ENCODE data around the gene CEL. TPM values are rescaled to one million over a fixed set of nuclear protein-coding genes. Genes with fewer than 3 reads are reported as not detected.
"Not testable (repeated sequence)": the region's sequence is repeated elsewhere in the genome, so short reads cannot be mapped to it uniquely, and the experiment has no call there.

Gene CEL
- total and polyA plus RNA-seq, 2 donors (not counting 3 experiments of a cell fraction or from before 2014, with no cell fraction given): 0.92 to 1.1 TPM

GRCh38 chr9:133067813-133068212 is 6.0 kb downstream of the CEL start:
- CTCF ChIA-PET: interaction anchor here (1.1 to 2.3 kb wide), 2 partner anchors 76 to 81 kb away, joined by 3 to 11 read pairs; no protein-coding TSS in a partner anchor
- dilution Hi-C loops (cut with MboI; ENCODE audit: extremely low pct_ligation_motif_present, low sequenced_read_pairs) (no loop called here), intact Hi-C loops (cut with micrococcal nuclease) (no loop called here)
- no peaks in the 10 kb centered on the region for H3K9me3 ChIP-seq (replicated peaks; ENCODE audit: control insufficient read depth, insufficient read depth, low read length)
- H3K27ac ChIP-seq (ENCODE audit: insufficient read depth, low read depth, low read length): no peak overlapping the region
- BruUV-seq (replicated peaks): no TSS peak
- no peak overlapping the region for H3K4me3 ChIP-seq (replicated peaks in 1 of 3; ENCODE audit: insufficient read depth in 1 of 3, low read depth in 1 of 3, low read length in 3 of 3)
- no peak overlapping the region for H3K9ac ChIP-seq (replicated peaks; ENCODE audit: extremely low read depth, insufficient read depth, low read length)
- DNase-seq (ENCODE audit: low read depth, low spot score): no peak
- H3K27me3 ChIP-seq (ENCODE audit: control insufficient read depth in 2 of 2, insufficient read depth in 2 of 2, low read length in 2 of 2): no peaks in the 10 kb centered on the region
- H3K4me1 ChIP-seq (ENCODE audit: control insufficient read depth, extremely low read depth, insufficient read depth, low read length): no peaks in the 10 kb centered on the region
- H4K20me1 ChIP-seq (replicated peaks; ENCODE audit: control insufficient read depth, extremely low read depth, insufficient read depth, low read length): no peaks in the 10 kb centered on the region
- H3K4me2 ChIP-seq (ENCODE audit: insufficient read depth, low read length): no peak overlapping the region
- no peak for TF ChIP-seq POLR2A (IDR thresholded peaks at IDR 0.05; ENCODE audit: low read depth, low read length)
- TF ChIP-seq CTCF (IDR thresholded peaks at IDR 0.05; ENCODE audit: extremely low read depth in 1 of 2, insufficient read depth in 1 of 2, low read depth in 1 of 2, low read length in 2 of 2): no peak
- TF ChIP-seq MAX (IDR thresholded peaks at IDR 0.05; ENCODE audit: insufficient read depth, insufficient read length): no peak
- TF ChIP-seq FOS (IDR thresholded peaks at IDR 0.05; ENCODE audit: borderline replicate concordance, insufficient read depth, low read length): no peak
- TF ChIP-seq POLR2AphosphoS5 (IDR thresholded peaks at IDR 0.05; ENCODE audit: insufficient read depth, low read depth, low read length): no peak
- TF ChIP-seq EZH2 (IDR thresholded peaks at IDR 0.05; ENCODE audit: borderline replicate concordance, low read depth, low read length, severe bottlenecking): no peak
- no peak for TF ChIP-seq MYC (IDR thresholded peaks at IDR 0.05; ENCODE audit: low read depth, low read length)
- TF ChIP-seq JUN (IDR thresholded peaks at IDR 0.05; ENCODE audit: borderline replicate concordance, insufficient read depth, insufficient read length, low read depth): no peak
- no peak for TF ChIP-seq GATA2 (IDR thresholded peaks at IDR 0.05; ENCODE audit: insufficient read depth, insufficient read length, low read depth, low read length)
- H2AFZ ChIP-seq (ENCODE audit: low read depth, low read length): no peak overlapping the region
- no peaks in the 10 kb centered on the region for H3K36me3 ChIP-seq (ENCODE audit: control insufficient read depth in 2 of 2, extremely low read depth in 1 of 2, insufficient read depth in 2 of 2, low read length in 2 of 2)
- POLR2A ChIA-PET: no interaction called here
- no peak for FAIRE-seq
- H3K79me2 ChIP-seq (ENCODE audit: control insufficient read depth, insufficient read depth, low read length): no peaks in the 10 kb centered on the region
- H3K9me1 ChIP-seq (replicated peaks; ENCODE audit: control insufficient read depth, extremely low read depth, insufficient read depth, low read length): no peaks in the 10 kb centered on the region

DNA sequence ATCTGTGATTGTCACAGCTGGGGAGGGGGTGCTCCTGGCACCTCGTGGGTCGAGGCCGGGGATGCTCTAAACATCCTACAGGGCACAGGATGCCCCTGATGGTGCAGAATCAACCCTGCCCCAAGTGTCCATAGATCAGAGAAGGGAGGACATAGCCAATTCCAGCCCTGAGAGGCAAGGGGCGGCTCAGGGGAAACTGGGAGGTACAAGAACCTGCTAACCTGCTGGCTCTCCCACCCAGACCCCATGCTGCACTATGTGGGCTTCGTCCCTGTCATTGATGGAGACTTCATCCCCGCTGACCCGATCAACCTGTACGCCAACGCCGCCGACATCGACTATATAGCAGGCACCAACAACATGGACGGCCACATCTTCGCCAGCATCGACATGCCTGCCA is 6.7 kb downstream of the CEL start:
- H3K36me3 ChIP-seq (ENCODE audit: control insufficient read depth in 2 of 2, extremely low read depth in 1 of 2, insufficient read depth in 2 of 2, low read length in 2 of 2); H3K4me1 ChIP-seq (ENCODE audit: control insufficient read depth, extremely low read depth, insufficient read depth, low read length); H3K27ac ChIP-seq (ENCODE audit: insufficient read depth, low read depth, low read length); intact Hi-C loops (cut with micrococcal nuclease); H4K20me1 ChIP-seq (replicated peaks; ENCODE audit: control insufficient read depth, extremely low read depth, insufficient read depth, low read length); H3K9ac ChIP-seq (replicated peaks; ENCODE audit: extremely low read depth, insufficient read depth, low read length); DNase-seq (ENCODE audit: low read depth, low spot score); FAIRE-seq; CTCF ChIA-PET; H3K27me3 ChIP-seq (ENCODE audit: control insufficient read depth in 2 of 2, insufficient read depth in 2 of 2, low read length in 2 of 2); H3K79me2 ChIP-seq (ENCODE audit: control insufficient read depth, insufficient read depth, low read length); H3K4me3 ChIP-seq (replicated peaks in 1 of 3; ENCODE audit: insufficient read depth in 1 of 3, low read depth in 1 of 3, low read length in 3 of 3); POLR2A ChIA-PET; H3K9me3 ChIP-seq (replicated peaks; ENCODE audit: control insufficient read depth, insufficient read depth, low read length); H3K9me1 ChIP-seq (replicated peaks; ENCODE audit: control insufficient read depth, extremely low read depth, insufficient read depth, low read length); dilution Hi-C loops (cut with MboI; ENCODE audit: extremely low pct_ligation_motif_present, low sequenced_read_pairs); H2AFZ ChIP-seq (ENCODE audit: low read depth, low read length); H3K4me2 ChIP-seq (ENCODE audit: insufficient read depth, low read length); BruUV-seq (replicated peaks): not testable (repeated sequence)

DNA sequence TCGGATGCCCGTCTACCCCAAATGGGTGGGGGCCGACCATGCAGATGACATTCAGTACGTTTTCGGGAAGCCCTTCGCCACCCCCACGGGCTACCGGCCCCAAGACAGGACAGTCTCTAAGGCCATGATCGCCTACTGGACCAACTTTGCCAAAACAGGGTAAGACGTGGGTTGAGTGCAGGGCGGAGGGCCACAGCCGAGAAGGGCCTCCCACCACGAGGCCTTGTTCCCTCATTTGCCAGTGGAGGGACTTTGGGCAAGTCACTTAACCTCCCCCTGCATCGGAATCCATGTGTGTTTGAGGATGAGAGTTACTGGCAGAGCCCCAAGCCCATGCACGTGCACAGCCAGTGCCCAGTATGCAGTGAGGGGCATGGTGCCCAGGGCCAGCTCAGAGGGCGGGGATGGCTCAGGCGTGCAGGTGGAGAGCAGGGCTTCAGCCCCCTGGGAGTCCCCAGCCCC is 8.8 kb downstream of the CEL start:
- H3K4me3 ChIP-seq (replicated peaks in 1 of 3; ENCODE audit: insufficient read depth in 1 of 3, low read depth in 1 of 3, low read length in 3 of 3); H4K20me1 ChIP-seq (replicated peaks; ENCODE audit: control insufficient read depth, extremely low read depth, insufficient read depth, low read length); H3K9ac ChIP-seq (replicated peaks; ENCODE audit: extremely low read depth, insufficient read depth, low read length); H3K79me2 ChIP-seq (ENCODE audit: control insufficient read depth, insufficient read depth, low read length); FAIRE-seq; H3K27me3 ChIP-seq (ENCODE audit: control insufficient read depth in 2 of 2, insufficient read depth in 2 of 2, low read length in 2 of 2); dilution Hi-C loops (cut with MboI; ENCODE audit: extremely low pct_ligation_motif_present, low sequenced_read_pairs); H3K9me3 ChIP-seq (replicated peaks; ENCODE audit: control insufficient read depth, insufficient read depth, low read length); H3K4me1 ChIP-seq (ENCODE audit: control insufficient read depth, extremely low read depth, insufficient read depth, low read length); DNase-seq (ENCODE audit: low read depth, low spot score); H3K9me1 ChIP-seq (replicated peaks; ENCODE audit: control insufficient read depth, extremely low read depth, insufficient read depth, low read length); CTCF ChIA-PET; H2AFZ ChIP-seq (ENCODE audit: low read depth, low read length); intact Hi-C loops (cut with micrococcal nuclease); H3K27ac ChIP-seq (ENCODE audit: insufficient read depth, low read depth, low read length); H3K4me2 ChIP-seq (ENCODE audit: insufficient read depth, low read length); H3K36me3 ChIP-seq (ENCODE audit: control insufficient read depth in 2 of 2, extremely low read depth in 1 of 2, insufficient read depth in 2 of 2, low read length in 2 of 2); BruUV-seq (replicated peaks); POLR2A ChIA-PET: not testable (repeated sequence)

Data from endothelial cell of umbilical vein (primary cell).